GM23338 (cell line): ENCODE data around the gene CACNA1C. TPM values are rescaled to one million over a fixed set of nuclear protein-coding genes. Genes with fewer than 3 reads are reported as not detected.

Source experiments
- ATAC-seq: fragments of 200-7000 bp; cut with Tn5 transposase; 3 replicates; pipeline ENCODE4 v1.9.1; 2020
- DNase-seq: peaks from one replicate; pipeline ENCODE4 v3.0.0-alpha.2; 2015; ENCODE audit warnings: low spot score
- H2AFZ ChIP-seq: fragments of 200-600 bp; sonication (generic); 2 replicates; pipeline ENCODE4 v1.8.0; 2016; ENCODE audit warnings: antibody characterized with exemption, mild to moderate bottlenecking, moderate library complexity
- H3F3A ChIP-seq: fragments of 200-600 bp; sonication (generic); replicated peaks from 2 replicates; pipeline ENCODE4 v1.8.0; 2017; ENCODE audit warnings: antibody characterized with exemption, mixed run types, low read depth
- H3K27ac ChIP-seq: fragments of 200-600 bp; sonication (generic); 2 replicates; pipeline ENCODE4 v1.6.1; 2016; ENCODE audit warnings: low read depth
- H3K27me3 ChIP-seq: fragments of 200-600 bp; sonication (generic); 2 replicates; pipeline ENCODE4 v1.8.0; 2016; ENCODE audit warnings: mild to moderate bottlenecking, mixed run types, moderate library complexity; ENCODE audit not compliant: insufficient read depth
- H3K36me3 ChIP-seq: fragments of 200-600 bp; sonication (generic); 2 replicates; pipeline ENCODE4 v1.8.0; 2016; ENCODE audit warnings: mild to moderate bottlenecking; ENCODE audit not compliant: insufficient read depth
- H3K4me1 ChIP-seq: fragments of 200-600 bp; sonication (generic); 2 replicates; pipeline ENCODE4 v1.8.0; 2016; ENCODE audit warnings: mild to moderate bottlenecking, moderate library complexity; ENCODE audit not compliant: insufficient read depth
- H3K4me2 ChIP-seq: fragments of 200-600 bp; sonication (generic); 2 replicates; pipeline ENCODE4 v1.7.1; 2017; ENCODE audit warnings: mixed run types
- H3K4me3 ChIP-seq: fragments of 200-600 bp; sonication (generic); 2 replicates; pipeline ENCODE4 v1.6.1; 2016; ENCODE audit warnings: mixed run types
- H3K79me2 ChIP-seq: fragments of 200-600 bp; sonication (generic); replicated peaks from 2 replicates; pipeline ENCODE4 v1.8.0; 2017; ENCODE audit warnings: mild to moderate bottlenecking; ENCODE audit not compliant: insufficient read depth
- H3K9me2 ChIP-seq: fragments of 200-600 bp; sonication (generic); 2 replicates; pipeline ENCODE4 v1.8.0; 2017; ENCODE audit not compliant: insufficient read depth
- H4K20me1 ChIP-seq: fragments of 200-600 bp; sonication (generic); replicated peaks from 2 replicates; pipeline ENCODE4 v1.8.0; 2017; ENCODE audit warnings: mild to moderate bottlenecking; ENCODE audit not compliant: insufficient read depth
- H3K27ac Mint-ChIP-seq: 2 replicates; pipeline ENCODE4 v1.8.0; 2020; ENCODE audit warnings: inconsistent platforms, mild to moderate bottlenecking, moderate library complexity, mixed read lengths
- H3K27me3 Mint-ChIP-seq: 3 replicates; pipeline ENCODE4 v1.8.0; 2022; ENCODE audit warnings: low read depth, mild to moderate bottlenecking, moderate library complexity, mixed read lengths, inconsistent platforms; ENCODE audit not compliant: insufficient read depth, poor library complexity
- H3K36me3 Mint-ChIP-seq: 3 replicates; pipeline ENCODE4 v1.8.0; 2021; ENCODE audit warnings: low read depth, mild to moderate bottlenecking, inconsistent platforms, moderate library complexity, mixed read lengths
- H3K4me1 Mint-ChIP-seq: 3 replicates; pipeline ENCODE4 v1.8.0; 2020; ENCODE audit warnings: mild to moderate bottlenecking, inconsistent platforms, mixed read lengths
- H3K4me3 Mint-ChIP-seq: 3 replicates; pipeline ENCODE4 v1.8.0; 2021; ENCODE audit warnings: moderate library complexity, mild to moderate bottlenecking, inconsistent platforms, mixed read lengths
- H3K9me3 Mint-ChIP-seq: 3 replicates; pipeline ENCODE4 v1.8.0; 2020; ENCODE audit warnings: moderate library complexity, mild to moderate bottlenecking, inconsistent platforms, mixed read lengths
- CREB1 ChIP-seq: fragments of 250-450 bp; sonication (Bioruptor Pico); IDR thresholded peaks from 2 replicates; pipeline ENCODE4 v1.5.0; 2020; ENCODE audit warnings: low read depth, mild to moderate bottlenecking, moderate library complexity
- EZH2phosphoT487 ChIP-seq: fragments of 200-600 bp; sonication (generic); IDR thresholded peaks from one replicate; pipeline ENCODE4 v1.8.1; 2018; ENCODE audit warnings: antibody characterized with exemption; ENCODE audit not compliant: unreplicated experiment
- JUNB ChIP-seq: IDR thresholded peaks from one replicate; pipeline ENCODE4 v1.6.1; 2016; ENCODE audit warnings: antibody characterized with exemption; ENCODE audit not compliant: unreplicated experiment
- POLR2AphosphoS5 ChIP-seq: IDR thresholded peaks from 2 replicates; pipeline ENCODE4 v1.6.1; 2016; ENCODE audit warnings: antibody characterized with exemption, low read depth
- REST ChIP-seq: IDR thresholded peaks from one replicate; pipeline ENCODE4 v1.6.1; 2018; ENCODE audit warnings: antibody characterized with exemption; ENCODE audit not compliant: unreplicated experiment
- STAT1 ChIP-seq: IDR thresholded peaks from one replicate; pipeline ENCODE4 v1.6.1; 2016; ENCODE audit warnings: antibody characterized with exemption; ENCODE audit not compliant: unreplicated experiment
- ZNF114 ChIP-seq: fragments of 250-450 bp; sonication (Bioruptor Pico); IDR thresholded peaks from 2 replicates; pipeline ENCODE4 v1.5.0; 2020; ENCODE audit warnings: mild to moderate bottlenecking, moderate library complexity
- ZNF331 ChIP-seq: fragments of 250-450 bp; sonication (Bioruptor Pico); IDR thresholded peaks from 2 replicates; pipeline ENCODE4 v1.5.0; 2020; ENCODE audit warnings: low read depth, mild to moderate bottlenecking, moderate library complexity
- ZNF462 ChIP-seq: fragments of 250-450 bp; sonication (Bioruptor Pico); IDR thresholded peaks from 2 replicates; pipeline ENCODE4 v1.5.0; 2020; ENCODE audit warnings: mild to moderate bottlenecking, moderate library complexity
- polyA plus RNA-seq: library from polyadenylated mRNA; unstranded; fragments of >200 nt; fragmentation: Nextera tagmentation; extraction: Ambion mirVana; gene quantifications from 2 replicates; pipeline ENCODE4 v1.2.1, GENCODE V29; 2016
- total RNA-seq: library from RNA; depleted of rRNA; stranded (reverse); fragments of >200 nt; shearing (Covaris generic); gene quantifications from 2 replicates; pipeline ENCODE4 v1.2.3, GENCODE V29; 2014

Gene CACNA1C
- total and polyA plus RNA-seq, 2 experiments from 2014 or later = 0.78 to 2.1 TPM

GRCh38 chr12:2080604-2081003 lies 27.8 kb downstream of the CACNA1C start:
- Histone ChIP-seq H3K79me2 (no peaks in the 10 kb centered on the region), H3K27ac (no peak overlapping the region), H3F3A (no peaks in the 10 kb centered on the region), H3K27me3 (no peaks in the 10 kb centered on the region), H3K9me2 (0 out of 2 replicates have a peak, but pooled peaks cover 4% of the 10 kb centered on the region), H3K36me3 (no peaks in the 10 kb centered on the region), H3K4me3 (no peak overlapping the region), H2AFZ (no peak overlapping the region), H3K4me1 (no peaks in the 10 kb centered on the region), H3K4me2 (no peak overlapping the region), H4K20me1 (no peaks in the 10 kb centered on the region)
- no peak overlapping the region for H3K27ac Mint-ChIP-seq
- TF ChIP-seq ZNF462 (CRISPR knock-in tag) (no peak), POLR2AphosphoS5 (no peak), JUNB (no peak), STAT1 (no peak), EZH2phosphoT487 (no peak), CREB1 (no peak), ZNF331 (CRISPR knock-in tag) (no peak), REST (no peak), ZNF114 (CRISPR knock-in tag) (no peak)
- ATAC-seq = no peak
- H3K4me3 Mint-ChIP-seq = no peak overlapping the region
- H3K9me3 Mint-ChIP-seq = peaks cover 19% of the 10 kb centered on the region
- H3K27me3 Mint-ChIP-seq = no peaks in the 10 kb centered on the region
- H3K4me1 Mint-ChIP-seq = peaks cover 10% of the 10 kb centered on the region
- H3K36me3 Mint-ChIP-seq = peaks cover 10% of the 10 kb centered on the region; the same call in 2 of the 3 replicates
- DNase-seq = no peak
